ENCODE measurements around the gene SCGB1C1. TPM values are rescaled to one million over a fixed set of nuclear protein-coding genes. Genes with fewer than 3 reads are reported as not detected.

The SCGB1C1 gene
- total RNA-seq: not detected in 2 replicates

GRCh38 chr11:192674-193128, at the start of gene SCGB1C1:
Gene SCGB1C1 (plus strand): TSS chr11:193078. CDS start chr11:193100, 22 bp downstream.

GRCh38 chr11:207208-207862, 14.5 kb downstream of the SCGB1C1 start, which contains the start of the genes BET1L and RIC8A:
Gene BET1L (minus strand): TSS chr11:207399. CDS start chr11:207321, 78 bp downstream.
Gene RIC8A (plus strand): TSS chr11:207708. CDS start chr11:208855, 1,147 bp downstream.

GRCh38 chr11:235997-236773, 43.3 kb downstream of the SCGB1C1 start, which contains the start of gene SIRT3:
Gene SIRT3 (minus strand): TSS chr11:236342. CDS start chr11:236328, 14 bp downstream.

GRCh38 chr11:236774-237767, 44.2 kb downstream of the SCGB1C1 start, which contains the start of gene PSMD13:
Gene PSMD13 (plus strand): TSS chr11:236976. CDS start chr11:237050, 74 bp downstream.

Small RNA genes within 50 kb of the gene (small RNA-seq; reads per million reads assigned to genes)
- not detected for gene RNU6-447P

Other genes starting within 250 kb of the SCGB1C1 start
- 16.4 and 17.3 TPM in 2 replicates for gene BET1L, start 14.3 kb downstream of the SCGB1C1 start, total RNA-seq
- gene RIC8A, start 14.6 kb downstream of the SCGB1C1 start, total RNA-seq: 95.9 and 130 TPM in 2 replicates
- 8.0 and 11.8 TPM in 2 replicates for gene SIRT3, start 43.3 kb downstream of the SCGB1C1 start, total RNA-seq
- 117 TPM in 2 replicates for gene PSMD13, start 43.9 kb downstream of the SCGB1C1 start, total RNA-seq
- gene NLRP6, start 85.3 kb downstream of the SCGB1C1 start, total RNA-seq: under 0.01 TPM in 1 of 2 replicates, not detected in the other
- 11.0 and 11.7 TPM in 2 replicates for gene PGGHG, start 96.0 kb downstream of the SCGB1C1 start, total RNA-seq
- gene IFITM5, start 106.4 kb downstream of the SCGB1C1 start, total RNA-seq: not detected in 2 replicates
- gene IFITM2, start 114.7 kb downstream of the SCGB1C1 start, total RNA-seq: 62.6 and 170 TPM in 2 replicates
- 9.6 and 32.7 TPM in 2 replicates for gene IFITM1, start 121.0 kb downstream of the SCGB1C1 start, total RNA-seq
- 60.0 and 93.0 TPM in 2 replicates for gene IFITM3, start 127.8 kb downstream of the SCGB1C1 start, total RNA-seq
- gene B4GALNT4, start 176.4 kb downstream of the SCGB1C1 start, total RNA-seq: 0.59 and 0.73 TPM in 2 replicates
- 1.8 and 2.5 TPM in 2 replicates for gene PKP3, start 201.1 kb downstream of the SCGB1C1 start, total RNA-seq
- 18.6 and 18.7 TPM in 2 replicates for gene SIGIRR, start 221.9 kb downstream of the SCGB1C1 start, total RNA-seq
- under 0.01 TPM in 1 of 2 replicates, not detected in the other for gene ANO9, start 248.9 kb downstream of the SCGB1C1 start, total RNA-seq